HG03342 (cell line): ENCODE measurements around the gene PRDM15.

Source experiments
- ATAC-seq: cut with Tn5 transposase; IDR thresholded peaks from one replicate; pipeline ENCODE4 v1.9.1; 2021; ENCODE audit warnings: mild to moderate bottlenecking, moderate library complexity; ENCODE audit not compliant: unreplicated experiment

Gene PRDM15

GRCh38 chr21:41866274-41866809 is 12.8 kb downstream of the PRDM15 start:
- no peak for ATAC-seq

GRCh38 chr21:41865002-41865777 is 14.0 kb downstream of the PRDM15 start:
- no peak for ATAC-seq

GRCh38 chr21:41864311-41865001 is 14.7 kb downstream of the PRDM15 start:
- ATAC-seq, result no peak

- no peak for ATAC-seq
These were observed 15.8 kb downstream of the PRDM15 start for GRCh38 chr21:41863439-41863740.

- no peak for ATAC-seq
These were observed 17.2 kb downstream of the PRDM15 start for GRCh38 chr21:41861987-41862386.

GRCh38 chr21:41861255-41861654 is 17.9 kb downstream of the PRDM15 start:
- ATAC-seq, result no peak

- ATAC-seq, result no peak
These were observed 19.7 kb downstream of the PRDM15 start for GRCh38 chr21:41859297-41859980.

GRCh38 chr21:41858466-41859296 is 20.5 kb downstream of the PRDM15 start:
- ATAC-seq, result no peak

GRCh38 chr21:41857771-41858300 is 21.3 kb downstream of the PRDM15 start:
- ATAC-seq, result no peak

GRCh38 chr21:41856572-41856971 is 22.6 kb downstream of the PRDM15 start:
- ATAC-seq, result no peak

- ATAC-seq, result no peak
These were observed 24.6 kb downstream of the PRDM15 start for GRCh38 chr21:41854426-41854995.

GRCh38 chr21:41852929-41853320 is 26.2 kb downstream of the PRDM15 start:
- ATAC-seq, result no peak

GRCh38 chr21:41852151-41852928 is 26.8 kb downstream of the PRDM15 start:
- no peak for ATAC-seq

- no peak for ATAC-seq
These were observed 27.9 kb downstream of the PRDM15 start for GRCh38 chr21:41851090-41851790.

GRCh38 chr21:41850085-41850484 is 29.1 kb downstream of the PRDM15 start:
- no peak for ATAC-seq

GRCh38 chr21:41848958-41849580 is 30.1 kb downstream of the PRDM15 start:
- no peak for ATAC-seq

- ATAC-seq, result no peak
These were observed 30.6 kb downstream of the PRDM15 start for GRCh38 chr21:41848533-41848932.

- ATAC-seq, result no peak
These were observed 31.9 kb downstream of the PRDM15 start for GRCh38 chr21:41847066-41847804.
